CD4-positive, CD25-positive, alpha-beta regulatory T cell (primary cell): ENCODE measurements around the gene OR10G3. TPM values are rescaled to one million over a fixed set of nuclear protein-coding genes. Genes with fewer than 3 reads are reported as not detected.

Source experiments
- polyA plus RNA-seq, 4 donors: library from polyadenylated mRNA; unstranded; fragments of 300-500 nt; fragmentation: Illumina TruSeq; gene quantifications; one replicate each; pipeline ENCODE4 v1.2.3, GENCODE V29; 2021
- total RNA-seq: library from RNA; stranded (reverse); gene quantifications from one replicate; pipeline ENCODE4 v1.2.3, GENCODE V29; 2022

OR10G3 gene
- total and polyA plus RNA-seq, 5 donors from 2014 or later, result not detected

Other genes starting within 250 kb of the OR10G3 start
- 49.7 TPM for gene SUPT16H, start 196.1 kb downstream of the OR10G3 start, total RNA-seq
- gene SUPT16H, start 196.1 kb downstream of the OR10G3 start, polyA plus RNA-seq, result 10 to 100 TPM; 58.8 to 65.5 (median 63.7) TPM
- gene CHD8, start 124.0 kb downstream of the OR10G3 start, total RNA-seq, result 142 TPM
- gene CHD8, start 124.0 kb downstream of the OR10G3 start, polyA plus RNA-seq, result 10 to 100 TPM; 15.3 to 30.9 (median 20.9) TPM
- 32.6 TPM for gene RAB2B, start 103.1 kb downstream of the OR10G3 start, total RNA-seq
- 10 to 100 TPM; 12.1 to 19.8 (median 14.8) TPM for gene RAB2B, start 103.1 kb downstream of the OR10G3 start, polyA plus RNA-seq
- gene TOX4, start 102.9 kb downstream of the OR10G3 start, total RNA-seq, result 128 TPM
- 100 to 1,000 TPM in 1 of 4 donors, 10 to 100 TPM in 3; 90.0 to 114 (median 95.4) TPM for gene TOX4, start 102.9 kb downstream of the OR10G3 start, polyA plus RNA-seq
- gene METTL3, start 68.7 kb downstream of the OR10G3 start, total RNA-seq, result 59.0 TPM
- gene METTL3, start 68.7 kb downstream of the OR10G3 start, polyA plus RNA-seq, result 10 to 100 TPM; 20.6 to 32.6 (median 23.9) TPM
- gene SALL2, start 53.7 kb downstream of the OR10G3 start, total RNA-seq, result 2.8 TPM
- 1 to 10 TPM in 3 of 4 donors, under 1 TPM in 1; 0.73 to 2.1 (median 1.9) TPM for gene SALL2, start 53.7 kb downstream of the OR10G3 start, polyA plus RNA-seq
- not detected for gene OR10G2, start 54.9 kb upstream of the OR10G3 start, total RNA-seq
- gene OR10G2, start 54.9 kb upstream of the OR10G3 start, polyA plus RNA-seq, result not detected
- not detected for gene OR4E2, start 73.8 kb upstream of the OR10G3 start, total RNA-seq
- not detected for gene OR4E2, start 73.8 kb upstream of the OR10G3 start, polyA plus RNA-seq
- not detected for gene OR4E1, start 93.7 kb upstream of the OR10G3 start, total RNA-seq
- gene OR4E1, start 93.7 kb upstream of the OR10G3 start, polyA plus RNA-seq, result under 1 TPM in 1 of 4 donors, not detected in 3; 0.18 TPM